ENCODE results near the gene CCDC134. TPM values are rescaled to one million over a fixed set of nuclear protein-coding genes. Genes with fewer than 3 reads are reported as not detected.

CCDC134 gene
- total and polyA plus RNA-seq, 2 donors: 2.4 to 15.0 TPM

- no peak for DNase-seq (ENCODE audit: extremely low spot score)
- Histone ChIP-seq H3K4me3 (ENCODE audit: low read depth, low read length) (no peak overlapping the region), H3K4me1 (ENCODE audit: insufficient read depth) (no peaks in the 10 kb centered on the region), H3K27ac (ENCODE audit: low read depth) (no peak overlapping the region), H3K36me3 (ENCODE audit: insufficient read depth) (no peaks in the 10 kb centered on the region)
- 77% methylated on average over 3 of the region's 3 CpGs for WGBS
Observed at GRCh38 chr22:41776381-41776780, 24.1 kb upstream of the CCDC134 start.

- H3K36me3 ChIP-seq (ENCODE audit: insufficient read depth): no peaks in the 10 kb centered on the region
- whole genome bisulfite sequencing: 85% methylated on average over 2 of the region's 2 CpGs
- H3K27ac ChIP-seq (ENCODE audit: low read depth): no peak overlapping the region
- no peak overlapping the region for H3K4me3 ChIP-seq (ENCODE audit: low read depth, low read length)
- DNase-seq (ENCODE audit: extremely low spot score): no peak
- no peaks in the 10 kb centered on the region for H3K4me1 ChIP-seq (ENCODE audit: insufficient read depth)
Observed at GRCh38 chr22:41777749-41778425, 22.6 kb upstream of the CCDC134 start.

GRCh38 chr22:41779929-41780505, 20.5 kb upstream of the CCDC134 start:
- Histone ChIP-seq H3K36me3 (ENCODE audit: insufficient read depth) (no peaks in the 10 kb centered on the region), H3K4me1 (ENCODE audit: insufficient read depth) (no peaks in the 10 kb centered on the region), H3K27ac (ENCODE audit: low read depth) (no peak overlapping the region), H3K4me3 (ENCODE audit: low read depth, low read length) (no peak overlapping the region)
- 74% methylated on average over 3 of the region's 3 CpGs for WGBS
- no peak for DNase-seq (ENCODE audit: extremely low spot score)

DNA sequence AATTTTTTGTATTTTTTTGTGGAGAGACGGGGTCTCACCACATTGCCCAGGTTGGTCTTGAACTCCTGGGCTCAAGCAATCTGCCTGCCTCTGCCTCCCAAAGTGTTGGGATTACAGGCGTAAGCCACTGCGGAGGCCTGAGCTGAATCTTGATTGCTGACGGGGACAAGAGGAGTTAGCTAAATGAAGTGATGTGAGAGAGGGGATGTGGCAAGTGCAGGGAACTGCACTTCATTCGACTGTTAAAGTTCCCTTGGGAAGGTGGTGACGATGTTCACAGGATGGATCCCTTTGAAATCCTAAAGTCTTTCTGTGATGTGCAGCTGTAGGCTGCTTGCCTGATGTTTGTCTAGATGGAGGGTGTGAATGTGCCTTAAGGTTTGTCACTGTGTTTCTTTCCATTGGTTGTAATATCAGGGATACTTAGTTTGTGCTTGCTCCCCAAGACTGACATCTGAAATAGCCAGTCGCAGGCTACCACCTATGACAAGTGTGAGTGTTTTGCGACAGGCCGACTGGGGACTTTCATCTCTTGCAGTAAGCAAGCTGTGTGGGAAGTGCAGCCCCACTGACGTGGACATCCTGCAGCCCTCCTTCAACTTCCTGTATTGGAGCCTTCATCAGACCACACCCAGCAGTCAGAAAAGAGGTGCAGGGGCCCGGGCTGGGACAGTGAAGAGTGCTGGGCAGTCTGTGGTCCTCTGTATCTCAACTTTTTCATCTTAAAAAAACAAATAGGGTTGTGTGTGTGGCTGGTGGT, 19.6 kb upstream of the CCDC134 start:
- Histone ChIP-seq H3K27ac (ENCODE audit: low read depth) (no peak overlapping the region), H3K4me3 (ENCODE audit: low read depth, low read length) (no peak overlapping the region), H3K4me1 (ENCODE audit: insufficient read depth) (no peaks in the 10 kb centered on the region), H3K36me3 (ENCODE audit: insufficient read depth) (no peaks in the 10 kb centered on the region)
- 56% methylated on average over 11 of the region's 11 CpGs for WGBS
- DNase-seq (ENCODE audit: extremely low spot score): no peak

DNA sequence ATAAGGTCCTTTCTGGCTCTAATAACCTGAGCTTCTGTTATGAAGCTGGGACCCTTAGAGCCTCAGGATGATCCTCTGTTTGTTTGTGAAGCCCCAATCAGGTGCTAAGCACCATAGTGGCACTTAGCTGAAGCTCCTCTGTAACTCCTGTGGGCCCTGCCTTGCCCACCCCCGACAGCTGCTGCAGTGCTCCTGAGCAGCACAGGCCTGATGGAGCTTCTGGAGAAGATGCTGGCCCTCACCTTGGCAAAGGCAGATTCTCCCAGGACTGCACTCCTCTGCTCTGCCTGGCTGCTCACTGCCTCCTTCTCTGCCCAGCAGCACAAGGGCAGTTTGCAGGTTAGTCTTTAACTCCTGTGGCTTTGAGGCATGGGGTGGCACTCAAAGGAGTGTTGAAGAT, 19.0 kb upstream of the CCDC134 start:
- Histone ChIP-seq H3K27ac (ENCODE audit: low read depth) (no peak overlapping the region), H3K4me1 (ENCODE audit: insufficient read depth) (no peaks in the 10 kb centered on the region), H3K4me3 (ENCODE audit: low read depth, low read length) (no peak overlapping the region), H3K36me3 (ENCODE audit: insufficient read depth) (no peaks in the 10 kb centered on the region)
- no peak for DNase-seq (ENCODE audit: extremely low spot score)
- 50% methylated on average over 1 of the region's 1 CpG for WGBS

GRCh38 chr22:41782316-41782715, 18.2 kb upstream of the CCDC134 start:
- no peaks in the 10 kb centered on the region for H3K36me3 ChIP-seq (ENCODE audit: insufficient read depth)
- 84% methylated on average over 6 of the region's 6 CpGs for whole genome bisulfite sequencing
- no peak overlapping the region for H3K27ac ChIP-seq (ENCODE audit: low read depth)
- H3K4me3 ChIP-seq (ENCODE audit: low read depth, low read length): no peak overlapping the region
- no peaks in the 10 kb centered on the region for H3K4me1 ChIP-seq (ENCODE audit: insufficient read depth)
- DNase-seq (ENCODE audit: extremely low spot score): no peak

GRCh38 chr22:41782751-41783150, 17.7 kb upstream of the CCDC134 start:
- no peak overlapping the region for H3K27ac ChIP-seq (ENCODE audit: low read depth)
- 87% methylated on average over 2 of the region's 2 CpGs for WGBS
- no peaks in the 10 kb centered on the region for H3K36me3 ChIP-seq (ENCODE audit: insufficient read depth)
- H3K4me3 ChIP-seq (ENCODE audit: low read depth, low read length): no peak overlapping the region
- DNase-seq (ENCODE audit: extremely low spot score): no peak
- no peaks in the 10 kb centered on the region for H3K4me1 ChIP-seq (ENCODE audit: insufficient read depth)

- Histone ChIP-seq H3K36me3 (ENCODE audit: insufficient read depth) (no peaks in the 10 kb centered on the region), H3K27ac (ENCODE audit: low read depth) (no peak overlapping the region), H3K4me1 (ENCODE audit: insufficient read depth) (no peaks in the 10 kb centered on the region), H3K4me3 (ENCODE audit: low read depth, low read length) (no peak overlapping the region)
- 58% methylated on average over 2 of the region's 2 CpGs for WGBS
- DNase-seq (ENCODE audit: extremely low spot score): no peak
Observed at GRCh38 chr22:41787331-41787730, 13.1 kb upstream of the CCDC134 start.

DNA sequence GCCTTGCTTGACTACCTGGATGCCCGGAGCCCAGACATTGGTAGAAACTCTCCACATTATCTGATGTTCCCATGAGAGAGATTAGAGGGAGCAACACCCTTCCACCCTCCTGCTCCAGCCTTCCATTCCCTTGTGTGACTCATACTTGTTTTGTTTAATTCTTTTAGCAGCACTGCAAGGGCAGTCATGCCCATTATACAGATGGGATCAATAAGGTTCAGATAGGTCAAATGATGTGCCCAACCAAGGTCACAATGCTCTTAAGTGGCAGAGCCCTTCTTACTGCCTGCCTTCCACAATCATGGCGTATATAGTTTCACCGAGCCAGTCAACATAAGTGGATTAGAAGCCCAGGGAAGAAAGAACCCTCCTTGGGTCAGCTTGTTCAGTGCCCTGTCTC, 6.6 kb upstream of the CCDC134 start:
- no peaks in the 10 kb centered on the region for H3K36me3 ChIP-seq (ENCODE audit: insufficient read depth)
- no peak overlapping the region for H3K4me3 ChIP-seq (ENCODE audit: low read depth, low read length)
- H3K27ac ChIP-seq (ENCODE audit: low read depth): no peak overlapping the region
- H3K4me1 ChIP-seq (ENCODE audit: insufficient read depth): no peaks in the 10 kb centered on the region
- DNase-seq (ENCODE audit: extremely low spot score): no peak
- WGBS: 96% methylated on average over 3 of the region's 3 CpGs

- H3K4me3 ChIP-seq (ENCODE audit: low read depth, low read length): no peak overlapping the region
- no peaks in the 10 kb centered on the region for H3K36me3 ChIP-seq (ENCODE audit: insufficient read depth)
- H3K27ac ChIP-seq (ENCODE audit: low read depth): no peak overlapping the region
- DNase-seq (ENCODE audit: extremely low spot score): no peak
- WGBS: 98% methylated on average over 2 of the region's 2 CpGs
- H3K4me1 ChIP-seq (ENCODE audit: insufficient read depth): no peaks in the 10 kb centered on the region
Observed at GRCh38 chr22:41798736-41799135, 1.7 kb upstream of the CCDC134 start.

- WGBS: 14% methylated on average over 38 of the region's 38 CpGs
- Histone ChIP-seq H3K4me1 (ENCODE audit: insufficient read depth) (no peaks in the 10 kb centered on the region), H3K36me3 (ENCODE audit: insufficient read depth) (no peaks in the 10 kb centered on the region), H3K4me3 (ENCODE audit: low read depth, low read length) (peak overlapping the region; percentile 68), H3K27ac (ENCODE audit: low read depth) (peak overlapping the region; percentile 73)
- DNase-seq (ENCODE audit: extremely low spot score): peak; percentile 7
Observed at GRCh38 chr22:41799486-41800347, 762 bp upstream of the CCDC134 start.

GRCh38 chr22:41801147-41801819, 804 bp downstream of the CCDC134 start:
- DNase-seq (ENCODE audit: extremely low spot score): no peak
- WGBS: 35% methylated on average over 4 of the region's 4 CpGs
- Histone ChIP-seq H3K4me1 (ENCODE audit: insufficient read depth) (no peaks in the 10 kb centered on the region), H3K4me3 (ENCODE audit: low read depth, low read length) (peak overlapping the region; percentile 68), H3K27ac (ENCODE audit: low read depth) (no peak overlapping the region), H3K36me3 (ENCODE audit: insufficient read depth) (no peaks in the 10 kb centered on the region)

- Histone ChIP-seq H3K4me1 (ENCODE audit: insufficient read depth) (no peaks in the 10 kb centered on the region), H3K27ac (ENCODE audit: low read depth) (no peak overlapping the region), H3K4me3 (ENCODE audit: low read depth, low read length) (no peak overlapping the region), H3K36me3 (ENCODE audit: insufficient read depth) (no peaks in the 10 kb centered on the region)
- no peak for DNase-seq (ENCODE audit: extremely low spot score)
- WGBS: 63% methylated on average over 2 of the region's 2 CpGs
Observed at GRCh38 chr22:41801886-41802285, 1.4 kb downstream of the CCDC134 start.
